Lower lobe of right lung (tissue), 2 donors: ENCODE data around the gene LRCOL1. TPM values are rescaled to one million over a fixed set of nuclear protein-coding genes. Genes with fewer than 3 reads are reported as not detected.

Experiments
- ATAC-seq, 2 donors: fragments of 200-7000 bp; cut with Tn5 transposase; one replicate each; pipeline ENCODE4 v1.9.1; 2020 to 2022; ENCODE audit warnings: mild to moderate bottlenecking in 2 of 2, moderate library complexity in 2 of 2
- DNase-seq: peaks from one replicate; pipeline ENCODE4 v3.0.0-alpha.2; 2020
- H3K27ac ChIP-seq: fragments of 200-600 bp; one replicate; pipeline ENCODE4 v1.8.0; 2022
- H3K27me3 ChIP-seq: fragments of 200-600 bp; one replicate; pipeline ENCODE4 v1.8.0; 2022; ENCODE audit warnings: low read depth
- H3K36me3 ChIP-seq: fragments of 200-600 bp; one replicate; pipeline ENCODE4 v1.8.0; 2022; ENCODE audit warnings: mild to moderate bottlenecking
- H3K4me1 ChIP-seq: fragments of 200-600 bp; one replicate; pipeline ENCODE4 v1.8.0; 2022
- H3K4me3 ChIP-seq: fragments of 200-600 bp; one replicate; pipeline ENCODE4 v1.8.0; 2022; ENCODE audit warnings: mild to moderate bottlenecking
- H3K9me3 ChIP-seq: fragments of 200-600 bp; one replicate; pipeline ENCODE4 v1.8.0; 2022
- CTCF ChIP-seq: fragments of 200-600 bp; IDR thresholded peaks from one replicate; pipeline ENCODE4 v1.8.0; 2022; ENCODE audit warnings: antibody characterized with exemption, mild to moderate bottlenecking
- intact Hi-C: fragments of 100-400 bp; cut with DNase I; formaldehyde crosslinking; loops from one replicate; pipeline ENCODE4 v1.11.0; 2022
- total RNA-seq: library from RNA; stranded (reverse); fragmentation: NEBNext Ultra II Directional; extraction: Animal tissue kit (Norgen Biotek cat#: 25700); gene quantifications from one replicate; pipeline ENCODE4 v1.2.1, GENCODE V29; 2021
- donor health status: DM: no; HTN: yes; CAD: no; lungs with severe emphysema.

Gene LRCOL1
- total RNA-seq, 1 donor from 2014 or later: 2.3 TPM

GRCh38 chr12:132638541-132639408 is 28.4 kb upstream of the LRCOL1 start:
- ATAC-seq (peak; percentile 41 to 47), DNase-seq (no peak)
- TF ChIP-seq CTCF: peak; percentile 55
- H3K27me3 ChIP-seq: no peaks in the 10 kb centered on the region
- intact Hi-C loops: no loop called here
- no peaks in the 10 kb centered on the region for H3K4me1 ChIP-seq
- no peak overlapping the region for H3K4me3 ChIP-seq
- H3K36me3 ChIP-seq: peaks cover 92% of the 10 kb centered on the region
- no peak overlapping the region for H3K27ac ChIP-seq
- no peaks in the 10 kb centered on the region for H3K9me3 ChIP-seq

DNA sequence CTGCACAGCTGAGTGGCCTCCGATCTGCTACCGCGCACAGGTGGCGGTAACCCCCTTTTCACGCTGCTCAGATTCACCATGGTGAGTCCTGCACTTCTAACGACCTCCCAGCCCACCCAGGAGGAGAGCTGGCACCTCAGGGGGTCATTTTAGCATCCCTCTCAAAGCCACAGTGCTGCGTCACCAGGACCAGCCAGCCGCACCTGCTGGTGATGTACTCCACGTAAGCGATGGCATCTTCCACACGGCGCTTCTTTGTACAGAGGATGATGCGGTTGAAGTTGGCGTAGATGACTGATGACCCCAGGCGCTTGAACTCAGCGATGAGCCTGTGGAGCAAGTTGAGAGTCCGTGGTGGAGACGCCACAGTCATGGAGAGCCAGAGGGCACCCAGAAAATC is 27.4 kb upstream of the LRCOL1 start:
- Histone ChIP-seq H3K27ac (no peak overlapping the region), H3K9me3 (no peaks in the 10 kb centered on the region), H3K4me1 (no peaks in the 10 kb centered on the region), H3K4me3 (no peak overlapping the region), H3K36me3 (peaks cover 90% of the 10 kb centered on the region), H3K27me3 (no peaks in the 10 kb centered on the region)
- ATAC-seq (no peak), DNase-seq (no peak)
- TF ChIP-seq CTCF: no peak
- intact Hi-C loops: no loop called here

DNA sequence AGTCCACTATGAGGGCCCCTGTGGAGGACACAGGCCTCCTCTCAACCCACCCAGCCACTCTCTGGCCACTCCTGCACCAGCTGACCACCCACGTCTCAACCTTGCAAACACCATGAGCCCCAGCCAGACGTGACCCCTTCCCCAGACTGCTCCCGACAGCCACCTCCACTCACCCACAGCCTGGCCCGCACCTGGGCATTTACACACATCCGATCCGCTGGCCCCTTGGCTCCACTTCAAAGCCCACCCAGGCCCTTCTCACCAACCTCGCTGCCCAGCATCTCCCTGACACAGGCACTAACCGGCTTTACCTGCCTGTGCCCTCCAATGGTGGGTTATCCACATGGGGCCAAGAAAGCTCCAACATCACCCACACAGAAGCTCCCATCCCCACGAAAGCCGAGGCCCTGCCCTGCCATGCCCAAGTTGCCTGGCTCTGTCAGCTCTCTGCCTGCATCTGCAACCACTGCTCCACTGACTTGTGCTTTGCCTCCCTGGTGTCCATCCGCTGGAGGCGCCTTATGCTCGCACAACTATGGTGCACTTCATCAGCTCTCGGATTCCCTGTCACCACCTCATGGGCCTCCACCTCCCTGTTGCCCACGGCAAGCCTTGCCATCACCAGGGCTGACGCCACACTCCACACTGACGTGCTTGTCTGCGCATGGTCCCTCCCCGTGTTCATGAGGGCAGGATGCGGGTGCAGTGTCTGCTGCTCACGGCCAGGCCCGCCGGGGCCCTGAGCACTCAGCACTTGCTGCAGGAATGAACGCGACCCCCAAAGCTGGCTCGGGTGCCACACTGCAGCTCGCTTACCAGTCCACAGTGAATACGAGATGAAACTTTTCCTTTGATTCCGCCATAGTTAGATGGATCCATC is 24.9 kb upstream of the LRCOL1 start:
- Histone ChIP-seq H3K27ac (no peak overlapping the region), H3K36me3 (peaks cover 87% of the 10 kb centered on the region), H3K9me3 (no peaks in the 10 kb centered on the region), H3K4me3 (no peak overlapping the region), H3K27me3 (no peaks in the 10 kb centered on the region), H3K4me1 (no peaks in the 10 kb centered on the region)
- no peak for DNase-seq
- intact Hi-C loops: no loop called here
- no peak for ATAC-seq
- TF ChIP-seq CTCF: no peak

GRCh38 chr12:132634411-132634990 is 24.1 kb upstream of the LRCOL1 start:
- DNase-seq (no peak), ATAC-seq (no peak)
- intact Hi-C loops: no loop called here
- no peak for TF ChIP-seq CTCF
- no peaks in the 10 kb centered on the region for H3K4me1 ChIP-seq
- H3K9me3 ChIP-seq: no peaks in the 10 kb centered on the region
- H3K27ac ChIP-seq: no peak overlapping the region
- H3K4me3 ChIP-seq: no peak overlapping the region
- no peaks in the 10 kb centered on the region for H3K27me3 ChIP-seq
- H3K36me3 ChIP-seq: peaks cover 87% of the 10 kb centered on the region

DNA sequence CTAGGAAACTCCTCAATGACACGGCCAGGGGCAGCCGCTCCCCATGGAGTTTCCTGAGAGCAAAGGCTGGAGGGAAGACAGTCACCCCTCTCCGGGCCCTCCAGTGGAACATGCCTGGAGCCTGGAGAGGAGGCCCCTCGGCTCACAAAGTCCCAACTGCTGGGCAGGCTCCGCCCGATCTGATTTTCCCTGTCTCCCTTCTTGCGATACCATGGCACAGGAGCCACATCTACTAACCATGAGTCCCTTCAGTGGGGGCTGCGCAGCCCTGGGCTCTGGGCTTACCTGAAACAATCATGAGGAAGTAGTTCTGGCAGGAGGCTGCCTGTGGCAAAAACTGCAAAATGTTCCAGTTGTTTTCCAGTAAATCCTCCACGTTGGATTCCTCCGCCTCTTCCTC is 23.5 kb upstream of the LRCOL1 start:
- Histone ChIP-seq H3K9me3 (no peaks in the 10 kb centered on the region), H3K4me1 (no peaks in the 10 kb centered on the region), H3K27me3 (no peaks in the 10 kb centered on the region), H3K4me3 (no peak overlapping the region), H3K27ac (no peak overlapping the region), H3K36me3 (peaks cover 89% of the 10 kb centered on the region)
- no peak for TF ChIP-seq CTCF
- ATAC-seq (no peak), DNase-seq (no peak)
- intact Hi-C loops: no loop called here
